GM21447 (cell line): Measurements from ENCODE around the gene PHF23.

ENCODE experiments used
- ATAC-seq: cut with Tn5 transposase; IDR thresholded peaks from one replicate; pipeline ENCODE4 v1.9.1; 2021; ENCODE audit not compliant: unreplicated experiment

PHF23 gene

GRCh38 chr17:7238420-7239090 is 702 bp downstream of the PHF23 start:
- ATAC-seq = no peak

GRCh38 chr17:7237761-7238419 is 1.4 kb downstream of the PHF23 start:
- ATAC-seq = no peak

DNA sequence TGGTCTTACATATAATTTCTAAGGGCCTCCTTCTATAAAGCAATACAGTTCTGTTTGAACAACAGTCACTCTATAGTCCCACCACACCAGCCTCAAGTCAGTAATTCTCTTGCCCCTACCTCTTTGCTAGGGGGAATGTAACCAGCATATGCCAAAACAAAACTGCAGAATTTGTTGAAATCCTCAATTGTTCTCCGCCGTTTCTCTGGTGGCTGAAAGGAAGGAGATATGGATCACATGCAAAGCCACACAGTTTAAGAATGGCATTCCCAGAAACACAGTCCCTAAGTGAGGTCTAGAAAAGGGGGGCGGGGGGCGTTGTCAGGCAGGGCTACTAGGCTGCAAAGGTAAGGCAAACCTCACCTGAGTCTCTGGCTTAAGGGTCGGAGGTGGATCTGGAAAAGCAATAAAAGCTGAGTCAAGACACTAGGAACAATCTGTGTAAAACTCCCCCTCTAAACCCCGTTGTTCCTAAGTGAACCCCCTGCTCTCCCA is 1.9 kb downstream of the PHF23 start:
- no peak for ATAC-seq

DNA sequence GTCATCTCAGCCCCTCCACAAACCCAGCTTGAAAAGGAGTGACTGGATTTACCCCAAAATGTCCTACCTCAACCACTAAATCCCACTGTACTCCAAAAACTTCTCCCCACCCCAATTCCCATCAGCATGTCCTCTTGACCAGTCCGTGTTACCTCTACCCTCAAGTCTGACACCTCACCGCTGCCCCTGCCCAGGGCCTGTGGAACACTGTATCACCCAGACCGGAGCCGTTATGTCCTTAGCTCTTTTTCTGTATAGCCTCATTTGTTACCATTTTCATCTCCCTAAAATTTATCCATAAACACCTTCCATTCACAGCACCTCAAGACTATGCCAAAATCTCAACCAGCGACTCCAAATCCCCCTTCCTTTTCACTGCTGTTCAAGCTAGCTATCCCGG is 2.4 kb downstream of the PHF23 start:
- no peak for ATAC-seq

DNA sequence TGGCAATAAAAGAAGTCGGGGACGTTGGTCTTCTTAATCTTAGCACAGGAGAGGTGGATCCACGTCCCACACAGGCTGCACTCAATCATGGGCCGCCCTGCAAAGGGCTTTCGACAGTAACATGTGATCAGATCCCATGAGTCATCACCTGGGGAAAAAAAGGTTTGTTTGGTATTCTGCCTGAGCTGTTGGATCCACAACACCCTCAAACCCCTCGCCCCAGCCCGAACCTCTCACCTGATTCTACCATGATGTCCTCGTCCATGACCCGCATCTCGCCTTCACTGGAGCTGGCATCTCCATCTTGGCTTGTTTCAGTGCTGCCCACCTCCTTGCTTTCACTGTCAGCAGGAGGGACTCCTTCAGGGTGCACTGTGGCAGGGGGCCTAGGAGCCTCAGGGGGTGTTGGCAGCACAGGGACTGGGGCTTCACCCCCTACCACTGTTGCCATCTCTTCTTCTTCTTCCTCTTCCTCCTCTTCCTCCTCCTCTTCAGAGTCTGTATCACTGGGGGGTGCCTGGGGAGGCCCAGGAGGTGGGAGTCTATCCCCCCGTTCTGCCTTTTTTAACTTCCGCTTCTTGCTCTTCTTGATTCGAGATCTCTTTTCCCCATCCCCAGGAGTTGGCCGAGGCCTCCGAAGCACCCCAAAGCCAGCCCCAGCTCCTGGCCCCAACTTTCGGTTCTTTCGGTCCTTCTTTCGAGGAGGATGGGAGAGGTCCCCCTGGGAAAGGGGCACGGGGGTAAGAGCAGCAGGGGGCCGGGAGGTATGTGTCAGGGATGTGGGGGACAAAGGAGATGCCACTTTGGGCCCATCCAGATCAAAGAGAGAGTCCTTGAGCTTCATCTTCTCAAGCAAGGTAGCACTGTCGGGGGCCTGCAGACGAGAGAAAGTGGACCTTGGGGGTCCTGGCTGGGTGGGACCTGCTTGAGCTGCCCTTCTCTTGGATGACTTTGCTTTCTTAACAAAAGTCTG is 3.3 kb downstream of the PHF23 start:
- ATAC-seq = no peak

DNA sequence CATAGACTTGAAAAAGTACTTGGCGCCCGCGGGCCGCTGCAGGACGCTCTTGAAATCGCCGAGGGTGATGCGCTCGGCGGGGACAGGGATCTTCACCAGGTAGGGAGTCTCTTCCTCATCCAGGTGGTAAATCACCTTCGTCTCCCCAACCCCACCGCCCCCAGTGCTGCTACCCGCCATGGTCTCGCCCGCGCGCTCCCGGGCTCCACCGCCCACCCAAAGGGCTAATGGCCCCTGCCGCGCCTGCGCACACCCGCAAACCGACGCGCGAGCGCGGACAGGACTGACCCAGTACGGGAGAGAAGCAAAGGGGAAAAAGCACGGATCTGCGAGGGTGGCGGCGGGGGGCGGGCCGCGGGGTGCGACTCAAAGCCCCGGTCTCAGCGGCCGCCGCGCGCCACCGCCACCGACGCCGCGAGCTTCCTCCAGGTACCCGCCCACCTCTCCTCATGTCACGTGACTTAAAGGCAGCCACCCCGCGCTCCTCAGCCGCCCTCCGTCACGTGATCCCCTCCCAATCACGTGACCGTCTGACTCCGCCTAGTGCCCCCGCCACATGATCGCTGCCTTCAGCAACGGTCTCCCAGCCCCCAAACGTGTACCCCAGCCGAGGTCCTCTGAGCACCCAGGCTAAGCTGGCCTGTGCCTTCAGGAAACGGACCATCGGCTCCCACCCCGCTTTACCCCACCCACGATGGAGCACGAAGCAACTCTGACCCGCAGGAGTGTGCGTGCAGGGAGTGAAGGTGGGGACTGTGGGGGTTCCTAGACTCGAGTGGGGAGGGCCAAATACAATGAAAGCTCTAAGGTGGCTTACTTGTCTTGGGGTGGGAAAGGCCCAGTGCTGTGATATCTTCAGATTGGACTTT is 4.9 kb downstream of the PHF23 start, which contains the start of gene DVL2:
Gene DVL2, minus strand, starts transcription at position 435 of the 869 bp plus-strand sequence. Its CDS starts 255 bp downstream, at position 180.
- ATAC-seq = peak; percentile 39

DNA sequence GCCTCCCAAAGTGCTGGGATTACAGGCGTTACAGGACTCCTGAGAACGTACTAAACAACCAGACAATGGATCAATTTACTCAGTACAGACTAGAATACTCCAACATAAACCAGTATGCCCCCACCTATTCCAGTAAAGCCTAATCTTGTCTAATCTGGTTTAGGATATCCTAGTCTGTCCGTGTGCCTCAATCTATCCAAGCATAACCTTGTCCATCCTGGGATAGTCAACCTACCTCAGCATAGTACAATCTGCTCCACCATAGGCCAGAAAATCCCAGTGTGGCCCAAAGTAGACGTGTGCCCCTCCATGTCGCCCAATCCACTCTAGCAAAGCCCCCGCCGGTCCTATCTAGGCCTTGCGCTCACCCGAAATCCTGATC is 5.6 kb downstream of the PHF23 start:
- no peak for ATAC-seq

GRCh38 chr17:7232114-7232513 is 7.1 kb downstream of the PHF23 start:
- no peak for ATAC-seq

GRCh38 chr17:7229504-7229903 is 9.8 kb downstream of the PHF23 start:
- ATAC-seq = no peak

- no peak for ATAC-seq
Observed at GRCh38 chr17:7228920-7229319, 10.3 kb downstream of the PHF23 start.

DNA sequence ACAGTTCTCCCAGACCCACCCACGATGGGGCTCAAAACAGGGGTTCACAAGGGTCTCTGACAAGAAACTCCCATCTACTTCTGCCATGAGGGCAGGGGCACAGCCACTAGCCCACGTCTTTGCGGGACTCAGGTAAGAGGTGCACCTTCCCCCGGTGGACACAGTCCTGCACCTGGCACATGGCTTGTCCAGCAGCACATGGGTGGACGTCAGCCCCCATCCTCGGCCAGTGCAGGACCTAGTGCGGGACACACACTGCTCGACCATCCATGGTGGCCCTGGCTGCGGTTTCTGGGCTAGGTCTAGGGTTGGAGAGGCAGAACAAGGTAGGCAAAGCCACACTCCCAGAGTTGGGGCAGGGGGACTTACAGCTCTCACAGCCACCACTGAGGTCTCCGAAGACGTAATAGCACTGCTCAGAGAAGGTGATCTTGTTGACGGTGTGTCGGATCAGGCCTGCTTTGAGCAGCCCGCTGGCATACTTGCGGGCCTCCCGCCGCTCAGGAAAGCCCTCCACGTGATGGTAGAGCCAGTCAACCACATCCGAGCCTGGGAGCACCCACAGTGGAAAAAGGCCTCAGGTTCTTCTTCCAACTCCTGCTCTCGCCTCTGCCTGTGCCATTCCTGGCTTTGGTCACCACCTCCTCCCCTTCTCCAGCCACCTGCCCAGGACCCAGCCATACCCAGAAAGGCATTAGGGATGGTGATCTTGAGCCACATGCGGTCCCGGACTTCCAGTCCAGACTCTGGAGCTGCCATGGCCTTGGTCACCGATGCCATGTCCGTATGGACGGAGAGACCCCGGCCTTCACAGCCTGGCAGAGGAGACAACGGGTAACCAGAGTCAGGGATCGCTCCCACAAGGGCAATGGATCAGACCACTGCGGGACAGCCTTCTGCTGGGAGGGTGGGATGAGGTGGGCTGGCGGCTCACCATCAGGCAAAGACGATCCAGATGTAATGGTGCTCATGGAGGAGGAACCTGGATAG is 12.2 kb downstream of the PHF23 start:
- no peak for ATAC-seq

DNA sequence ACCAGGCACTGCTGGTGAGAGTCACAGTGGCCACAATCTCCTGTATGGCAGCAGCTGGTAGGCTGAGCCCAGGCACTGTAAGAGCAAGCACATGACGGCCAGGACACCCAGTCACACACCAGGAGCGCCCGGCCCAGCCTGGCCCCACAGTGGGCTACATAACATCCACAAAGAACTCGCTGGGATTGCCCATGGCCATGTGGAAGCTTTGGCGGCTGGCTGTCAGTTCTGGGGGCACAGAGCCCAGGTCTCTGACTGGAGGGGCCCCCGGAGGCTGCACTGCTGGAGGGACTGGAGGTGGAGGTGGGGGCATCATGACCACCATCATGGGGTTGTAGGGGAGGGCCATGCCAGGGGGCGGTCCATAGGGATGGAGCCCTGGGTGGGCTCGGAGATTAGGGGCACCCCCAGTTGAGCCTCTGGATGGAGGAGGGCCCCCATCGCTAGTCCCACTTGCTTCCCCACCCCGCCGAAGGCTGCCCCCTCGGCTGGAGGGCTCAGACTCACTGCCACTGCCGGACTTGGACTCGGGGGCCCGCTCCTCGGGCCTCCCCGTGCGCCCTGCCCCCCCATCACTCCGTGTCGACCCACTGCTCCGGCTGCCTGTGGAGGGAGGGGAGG is 13.4 kb downstream of the PHF23 start:
- ATAC-seq = no peak

GRCh38 chr17:7224661-7225111 is 14.6 kb downstream of the PHF23 start:
- ATAC-seq = no peak

GRCh38 chr17:7224110-7224509 is 15.1 kb downstream of the PHF23 start:
- ATAC-seq = no peak

GRCh38 chr17:7223375-7223774 is 15.9 kb downstream of the PHF23 start:
- ATAC-seq = no peak

DNA sequence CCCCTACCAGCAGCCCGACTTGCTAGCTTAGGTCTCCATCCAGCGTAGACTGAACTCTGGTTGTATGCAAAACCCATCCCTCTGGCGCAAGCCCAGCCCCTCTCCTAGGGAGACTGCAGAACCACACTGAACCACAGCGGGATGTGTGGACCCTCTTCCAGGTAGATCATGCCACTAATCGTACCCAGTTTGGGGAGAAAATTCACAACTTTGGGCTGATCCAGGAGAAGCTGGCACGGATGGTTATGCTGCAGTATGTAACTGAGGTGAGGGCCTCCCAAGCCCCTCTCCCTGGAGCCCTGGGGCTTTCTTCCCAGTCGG is 16.3 kb downstream of the PHF23 start:
- no peak for ATAC-seq

DNA sequence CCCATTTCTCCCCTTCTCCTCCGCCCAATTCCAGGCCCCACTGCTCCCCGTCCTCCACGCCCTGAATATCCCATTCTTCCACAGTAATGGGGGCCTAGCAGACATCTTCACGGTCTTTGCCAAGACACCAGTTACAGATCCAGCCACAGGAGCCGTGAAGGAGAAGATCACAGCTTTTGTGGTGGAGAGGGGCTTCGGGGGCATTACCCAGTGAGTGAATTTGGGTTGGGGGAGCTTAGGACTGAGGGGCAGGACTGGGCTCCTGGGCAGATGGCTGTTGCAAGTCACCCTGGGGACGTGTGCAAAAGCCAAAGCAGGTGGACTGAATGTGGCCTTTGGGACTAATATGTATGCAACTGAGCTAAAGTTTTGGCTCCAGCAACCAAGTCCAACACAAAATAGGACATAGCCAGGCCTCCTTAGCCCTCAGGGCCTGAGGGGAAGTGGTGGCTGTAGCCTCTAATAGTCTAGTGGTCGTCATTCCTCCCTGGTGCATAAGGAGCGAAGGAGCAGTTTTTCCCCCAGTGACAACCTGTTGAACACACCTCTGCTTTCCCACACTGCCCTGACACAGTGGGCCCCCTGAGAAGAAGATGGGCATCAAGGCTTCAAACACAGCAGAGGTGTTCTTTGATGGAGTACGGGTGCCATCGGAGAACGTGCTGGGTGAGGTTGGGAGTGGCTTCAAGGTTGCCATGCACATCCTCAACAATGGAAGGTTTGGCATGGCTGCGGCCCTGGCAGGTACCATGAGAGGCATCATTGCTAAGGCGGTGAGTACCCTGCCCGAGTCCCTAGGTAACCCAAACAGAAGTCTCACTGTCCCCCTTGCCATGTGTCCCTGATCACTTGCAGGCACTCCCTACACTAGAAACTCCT is 16.9 kb downstream of the PHF23 start:
- ATAC-seq = no peak
